Neural cell (in vitro differentiated cells): Measurements from ENCODE around the gene ZNF521.

ENCODE experiments used
- CTCF ChIP-seq: fragments of 450-650 bp; IDR thresholded peaks from 2 replicates; pipeline ENCODE4 v1.5.1; 2014; ENCODE audit warnings: antibody characterized with exemption, mild to moderate bottlenecking, moderate library complexity; ENCODE audit not compliant: poor library complexity, severe bottlenecking
- POLR2AphosphoS5 ChIP-seq: IDR thresholded peaks from 2 replicates; pipeline ENCODE4 v1.6.1; 2012

GRCh38 chr18:25019086-25019860 lies 332.7 kb downstream of the ZNF521 start:
- no peak for TF ChIP-seq CTCF
- TF ChIP-seq POLR2AphosphoS5, result no peak
